RWPE1 (cell line): Measurements from ENCODE around the gene DNAJB2.

Experiments used
- CTCF ChIA-PET: fragments of 350-600 bp; sonication (Branson Sonifier 250); formaldehyde crosslinking; extraction: SDS; loops from one replicate; lab custom pipeline; 2021; lab: Yijun Ruan, JAX
- POLR2A ChIA-PET: fragments of 400-600 bp; formaldehyde crosslinking; extraction: SDS; loops from one replicate; lab custom pipeline; 2020; ENCODE audit warnings: antibody characterized with exemption; ENCODE audit not compliant: low non-redundant PET; lab: Yijun Ruan, JAX
- DNase-seq: peaks from one replicate; pipeline ENCODE4 v3.0.0; 2012; ENCODE audit warnings: low spot score
- H3K27ac ChIP-seq: fragments of 450-650 bp; 2 replicates; pipeline ENCODE4 v1.5.1; 2017
- TF ChIP-seq, protein P1 (sequence below): fragments of 450-650 bp; conservative IDR thresholded peaks from 2 replicates; pipeline ENCODE4 v1.5.1; 2017; ENCODE audit warnings: low read depth, mild to moderate bottlenecking

Gene DNAJB2

DNA sequence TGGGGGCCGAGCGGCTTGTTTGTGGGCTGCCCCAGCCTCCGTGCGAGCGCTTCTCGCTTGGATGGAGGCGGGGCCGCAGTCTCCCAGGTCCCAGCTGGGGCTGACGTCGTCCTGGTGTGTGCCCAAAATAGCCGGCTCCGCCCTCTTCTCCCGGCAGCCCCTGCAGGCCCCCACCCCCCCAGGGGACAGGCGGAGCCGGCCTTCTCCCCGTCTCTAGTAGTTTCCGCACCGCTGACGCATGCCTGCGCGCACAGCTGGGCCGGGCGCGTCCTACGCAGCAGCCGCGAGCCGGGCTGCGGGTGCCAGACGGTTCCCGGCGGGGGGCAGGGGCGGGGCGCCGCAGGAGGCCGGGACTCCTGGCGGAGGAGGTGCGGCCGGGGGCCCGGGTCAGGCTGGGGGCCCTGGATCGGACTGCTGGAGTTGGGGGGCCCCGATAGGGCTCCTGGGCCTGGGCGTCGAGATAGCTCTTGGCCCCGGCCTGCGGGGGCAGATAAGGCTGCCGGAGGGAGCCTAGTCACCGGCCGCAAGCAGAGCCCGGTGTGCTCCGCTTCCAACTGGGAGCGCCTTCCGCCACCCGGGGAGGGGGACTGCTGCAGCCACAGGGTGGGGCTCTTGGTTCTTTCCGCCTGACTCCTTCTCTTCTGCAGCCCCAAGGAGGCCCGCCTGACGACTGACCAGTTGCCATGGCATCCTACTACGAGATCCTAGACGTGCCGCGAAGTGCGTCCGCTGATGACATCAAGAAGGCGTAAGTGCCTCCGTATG, at the start of gene DNAJB2:
Gene DNAJB2, plus strand, starts transcription at position 216 of the 765 bp plus-strand sequence. Its CDS starts 468 bp downstream, at position 684.
- CTCF ChIA-PET: interaction anchor here (0.6 to 6.4 kb wide), 5 partner anchors 15 to 281 kb away, joined by 3 to 62 read pairs (median 15); partner anchors contain the start of genes TUBA4A and TUBA4B
- H3K27ac ChIP-seq: peak within 1 kb of the TSS; percentile 94
- DNase-seq: peak; percentile 99
- TF ChIP-seq, protein P1, sequence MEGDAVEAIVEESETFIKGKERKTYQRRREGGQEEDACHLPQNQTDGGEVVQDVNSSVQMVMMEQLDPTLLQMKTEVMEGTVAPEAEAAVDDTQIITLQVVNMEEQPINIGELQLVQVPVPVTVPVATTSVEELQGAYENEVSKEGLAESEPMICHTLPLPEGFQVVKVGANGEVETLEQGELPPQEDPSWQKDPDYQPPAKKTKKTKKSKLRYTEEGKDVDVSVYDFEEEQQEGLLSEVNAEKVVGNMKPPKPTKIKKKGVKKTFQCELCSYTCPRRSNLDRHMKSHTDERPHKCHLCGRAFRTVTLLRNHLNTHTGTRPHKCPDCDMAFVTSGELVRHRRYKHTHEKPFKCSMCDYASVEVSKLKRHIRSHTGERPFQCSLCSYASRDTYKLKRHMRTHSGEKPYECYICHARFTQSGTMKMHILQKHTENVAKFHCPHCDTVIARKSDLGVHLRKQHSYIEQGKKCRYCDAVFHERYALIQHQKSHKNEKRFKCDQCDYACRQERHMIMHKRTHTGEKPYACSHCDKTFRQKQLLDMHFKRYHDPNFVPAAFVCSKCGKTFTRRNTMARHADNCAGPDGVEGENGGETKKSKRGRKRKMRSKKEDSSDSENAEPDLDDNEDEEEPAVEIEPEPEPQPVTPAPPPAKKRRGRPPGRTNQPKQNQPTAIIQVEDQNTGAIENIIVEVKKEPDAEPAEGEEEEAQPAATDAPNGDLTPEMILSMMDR: no peak
- POLR2A ChIA-PET: interaction anchor here (0.6 to 3.1 kb wide), 8 partner anchors 8 to 116 kb away, joined by 3 to 12 read pairs (median 6); partner anchors contain the start of genes CNPPD1, TUBA4A and TUBA4B

DNA sequence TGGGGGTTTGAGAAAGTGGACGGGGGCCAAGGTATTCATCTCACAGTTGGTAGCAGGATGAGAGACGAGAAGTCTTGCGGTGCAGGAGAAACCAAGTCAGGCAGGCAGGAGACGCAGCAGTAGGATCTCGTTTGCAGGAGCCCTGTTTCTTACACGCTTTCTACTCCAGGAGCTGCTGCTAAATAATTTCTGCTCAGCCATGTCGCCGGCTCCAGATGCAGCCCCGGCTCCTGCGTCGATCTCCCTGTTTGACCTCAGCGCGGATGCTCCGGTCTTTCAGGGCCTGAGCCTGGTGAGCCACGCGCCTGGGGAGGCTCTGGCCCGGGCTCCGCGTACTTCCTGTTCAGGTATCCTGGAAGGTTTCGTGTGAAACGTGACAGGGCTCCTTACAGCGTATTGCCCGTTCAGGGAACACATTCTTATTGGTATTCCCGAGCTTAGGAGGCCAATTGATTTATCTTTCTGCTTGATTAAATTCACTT, 49.1 kb upstream of the DNAJB2 start:
- H3K27ac ChIP-seq: peak overlapping the region; percentile 95
- DNase-seq: peak; percentile 51
- TF ChIP-seq, protein P1: no peak
- POLR2A ChIA-PET: interaction anchor here (1.6 kb wide), 1 partner anchor 19 kb away, joined by 7 read pairs; no protein-coding TSS in a partner anchor
- CTCF ChIA-PET: interaction anchor here (0.6 to 1.5 kb wide), 8 partner anchors 12 to 200 kb away, joined by 3 to 5 read pairs (median 3); no protein-coding TSS in a partner anchor

DNA sequence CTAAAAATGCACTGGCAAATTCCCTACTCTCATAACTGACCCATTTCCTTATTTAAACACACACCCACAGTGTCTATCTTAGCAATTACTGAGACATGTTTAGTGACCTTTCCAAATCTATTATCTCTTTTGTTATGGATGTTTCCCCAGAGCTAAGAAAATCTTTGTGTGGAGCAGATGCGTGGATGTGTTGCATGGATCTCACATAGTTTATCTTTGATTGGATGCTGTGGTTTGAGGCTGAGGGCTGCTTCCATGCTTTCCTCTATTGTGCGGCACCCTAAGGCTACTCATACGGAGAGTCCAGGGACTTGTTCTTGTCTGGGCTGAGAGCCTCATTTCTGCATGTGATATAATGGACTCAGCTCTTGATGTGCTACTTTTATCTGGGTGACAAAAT, 44.8 kb upstream of the DNAJB2 start:
- ChIA-PET CTCF (interaction anchor here (0.7 kb wide), 1 partner anchor 204 kb away, joined by 3 read pairs; no protein-coding TSS in a partner anchor), POLR2A (no interaction called here)
- TF ChIP-seq, protein P1: no peak
- no peak overlapping the region for H3K27ac ChIP-seq
- no peak for DNase-seq

DNA sequence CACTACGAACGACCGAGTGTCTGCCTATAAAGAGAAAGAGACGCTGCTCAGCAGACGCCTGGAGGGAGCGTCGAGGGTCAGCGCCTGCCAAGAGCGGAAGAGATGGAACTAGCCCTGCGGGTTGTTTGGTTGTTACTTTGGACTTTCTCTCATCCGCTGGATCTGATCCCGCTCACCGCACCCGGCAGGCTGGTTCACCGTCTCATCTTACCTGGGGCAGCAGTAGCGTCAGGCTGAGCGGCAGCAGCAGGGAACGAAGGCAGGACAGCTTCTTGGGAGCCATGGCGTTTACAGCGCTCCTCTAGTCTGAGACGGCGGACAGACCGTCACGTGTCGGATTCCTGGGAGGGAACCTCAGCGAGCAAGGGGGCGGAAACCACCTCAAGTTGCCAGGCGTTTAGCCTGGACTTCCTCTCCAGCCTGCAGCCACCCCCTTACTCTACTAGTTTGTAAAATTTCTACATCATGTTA, 35.8 kb upstream of the DNAJB2 start:
- no peak overlapping the region for H3K27ac ChIP-seq
- no peak for DNase-seq
- POLR2A ChIA-PET: no interaction called here
- CTCF ChIA-PET: no interaction called here
- TF ChIP-seq, protein P1: no peak

GRCh38 chr2:219244789-219245147, 34.4 kb upstream of the DNAJB2 start:
- TF ChIP-seq, protein P1: no peak
- CTCF ChIA-PET: interaction anchor here (0.6 to 2.5 kb wide), 4 partner anchors 27 to 215 kb away, joined by 4 to 20 read pairs (median 6); no protein-coding TSS in a partner anchor
- H3K27ac ChIP-seq: peak overlapping the region; percentile 82
- POLR2A ChIA-PET: interaction anchor here (0.5 to 2.2 kb wide), 4 partner anchors 10 to 75 kb away, joined by 4 to 6 read pairs (median 4); partner anchors contain the start of gene SLC23A3
- no peak for DNase-seq

DNA sequence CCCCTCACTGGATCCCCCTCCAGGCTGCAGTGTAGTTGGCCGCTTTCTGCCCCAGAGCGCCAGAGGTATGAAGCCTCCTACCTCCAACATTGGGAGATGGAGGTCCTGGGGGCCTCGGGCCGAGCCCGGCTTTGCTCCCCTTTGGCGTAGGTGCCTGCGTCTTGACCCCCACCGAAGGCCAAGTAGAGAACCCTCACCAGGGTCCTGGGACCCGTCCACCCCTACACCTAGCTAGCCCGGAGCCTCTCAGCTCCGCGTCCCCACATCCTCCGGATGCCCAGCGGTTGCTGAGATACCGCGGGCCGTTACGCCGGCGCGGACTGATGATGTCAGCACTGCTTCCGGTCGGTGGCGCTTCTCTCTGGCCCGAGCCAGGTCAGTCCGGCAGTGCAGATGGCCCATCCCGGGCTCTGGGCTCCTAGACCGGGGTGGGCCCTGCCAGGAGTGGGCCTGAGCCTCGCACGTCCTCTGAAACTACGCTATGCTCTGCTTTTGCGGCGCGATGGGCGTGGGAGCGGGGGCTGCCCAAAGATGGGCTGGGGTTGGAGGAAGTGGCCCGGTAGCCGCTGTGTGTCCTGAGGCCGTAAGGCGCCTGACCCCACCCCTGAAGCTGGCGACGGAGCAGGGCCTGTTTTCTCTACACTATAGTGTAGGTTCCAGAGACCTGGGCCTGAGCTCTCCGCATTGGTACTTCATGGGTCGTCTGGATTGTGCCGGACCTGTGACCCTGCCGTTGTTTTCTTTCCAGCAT, 33.8 kb upstream of the DNAJB2 start, which contains the start of the genes GLB1L and STK16:
Gene GLB1L, minus strand, starts transcription at position 297 of the 751 bp plus-strand sequence. CDS start 1,871 bp downstream, outside the sequence.
Gene STK16, plus strand, starts transcription at position 332 of the 751 bp plus-strand sequence. CDS start 521 bp downstream, outside the sequence.
- H3K27ac ChIP-seq: peak within 1 kb of the TSS; percentile 98
- TF ChIP-seq, protein P1: no peak
- ChIA-PET CTCF (interaction anchor here (0.6 to 2.5 kb wide), 4 partner anchors 38 to 215 kb away, joined by 3 to 20 read pairs (median 6); partner anchors contain the start of gene ZFAND2B), POLR2A (interaction anchor here (0.6 to 2.2 kb wide), 5 partner anchors 8 to 75 kb away, joined by 3 to 7 read pairs (median 4); partner anchors contain the start of gene SLC23A3)
- peak; percentile 84 for DNase-seq
